K562 (cell line): ENCODE data around the gene ZNF768. TPM values are rescaled to one million over a fixed set of nuclear protein-coding genes. Genes with fewer than 3 reads are reported as not detected.

Experiments
- ATAC-seq: fragments of 200-7000 bp; cut with Tn5 transposase; 3 replicates; pipeline ENCODE4 v1.9.1; 2020; ENCODE audit warnings: moderate library complexity
- BruUV-seq: library from RNA; stranded (reverse); fragments of 400-500 nt; replicated peaks from 2 replicates; lab custom pipeline; 2021; lab: Mats Ljungman, UMichigan
- CTCF ChIA-PET: fragments of 300-600 bp; formaldehyde crosslinking; extraction: SDS; loops from one replicate; lab custom pipeline; 2021; ENCODE audit warnings: low intra/inter-chr PET ratio; lab: Yijun Ruan, JAX
- POLR2A ChIA-PET: fragments of 300-600, 350-650 bp; sonication (Branson Sonifier 250); formaldehyde crosslinking; extraction: SDS; loops from one replicate; lab custom pipeline; 2021; ENCODE audit warnings: antibody characterized with exemption, inconsistent platforms; lab: Yijun Ruan, JAX
- DNase-seq, 4 experiments: peaks; one replicate each; pipeline versions ENCODE4 v3.0.0 to v3.0.0-alpha.2; 2011 to 2018; ENCODE audit warnings: low spot score in 3 of 4, mixed read lengths in 3 of 4; ENCODE audit errors: extremely low read depth in 1 of 4
- FAIRE-seq: peaks from 2 replicates; lab custom pipeline; 2011; peaks lifted over from hg19 to GRCh38; lab: Jason Lieb, UNC
- H2AFZ ChIP-seq: 2 replicates; pipeline ENCODE4 v1.6.0; 2011; ENCODE audit warnings: low read depth, low read length, control low read depth, inconsistent platforms
- H3K27ac ChIP-seq: fragments of 200-600 bp; 3 replicates; pipeline ENCODE4 v1.8.0; 2011; ENCODE audit warnings: low read depth, mild to moderate bottlenecking, control low read depth, inconsistent platforms, low read length, moderate library complexity, mixed read lengths; ENCODE audit errors: extremely low read depth
- H3K27me3 ChIP-seq, 2 experiments: fragments of 300-600 bp in 1 of 2; 2 replicates in 1 of 2; 3 replicates in 1 of 2; pipeline versions ENCODE4 v1.6.0 to v1.8.0; 2011; ENCODE audit warnings: inconsistent platforms in 2 of 2, low read length in 2 of 2, mild to moderate bottlenecking in 1 of 2, mixed read lengths in 1 of 2, moderate library complexity in 1 of 2; ENCODE audit not compliant: control insufficient read depth in 2 of 2, insufficient read depth in 2 of 2
- H3K36me3 ChIP-seq: fragments of 300-600 bp; 3 replicates; pipeline ENCODE4 v1.8.0; 2011; ENCODE audit warnings: mild to moderate bottlenecking, low read length, inconsistent platforms; ENCODE audit not compliant: control insufficient read depth, insufficient read depth
- H3K4me1 ChIP-seq, 2 experiments: fragments of 200-600 bp in 1 of 2; replicated peaks in 1 of 2; 2 replicates in 1 of 2; 3 replicates in 1 of 2; pipeline versions ENCODE4 v1.5.1 to v1.8.0; 2011; ENCODE audit warnings: inconsistent platforms in 2 of 2, low read length in 2 of 2, mild to moderate bottlenecking in 1 of 2, mixed read lengths in 1 of 2, moderate library complexity in 1 of 2; ENCODE audit not compliant: control insufficient read depth in 2 of 2, insufficient read depth in 2 of 2
- H3K4me2 ChIP-seq: 2 replicates; pipeline ENCODE4 v1.6.1; 2011; ENCODE audit warnings: low read length, control low read depth, inconsistent platforms, mixed read lengths; ENCODE audit not compliant: insufficient read depth
- H3K4me3 ChIP-seq: fragments of 200-600 bp; sonication (generic), shearing (Covaris generic); 2 replicates; pipeline ENCODE4 v1.5.1; 2016; ENCODE audit warnings: control low read depth, inconsistent platforms
- H3K79me2 ChIP-seq: fragments of 200-600 bp; 3 replicates; pipeline ENCODE4 v1.8.0; 2011; ENCODE audit warnings: low read length, inconsistent platforms; ENCODE audit not compliant: control insufficient read depth, insufficient read depth
- H3K9ac ChIP-seq, 2 experiments: 2 replicates each; pipeline versions ENCODE4 v1.6.0 to v1.6.1; 2011; ENCODE audit warnings: low read depth in 2 of 2, low read length in 2 of 2, control low read depth in 1 of 2, inconsistent platforms in 1 of 2, mild to moderate bottlenecking in 1 of 2, mixed read lengths in 1 of 2; ENCODE audit not compliant: insufficient read depth in 1 of 2
- H3K9me1 ChIP-seq: one replicate; pipeline ENCODE4 v1.6.0; 2011; ENCODE audit warnings: inconsistent platforms, mild to moderate bottlenecking, low read length, moderate library complexity; ENCODE audit not compliant: control insufficient read depth, insufficient read depth
- H3K9me3 ChIP-seq: replicated peaks from 2 replicates; pipeline ENCODE4 v1.5.1; 2011; ENCODE audit warnings: low read depth, low read length, inconsistent platforms; ENCODE audit not compliant: control insufficient read depth, insufficient read depth
- H4K20me1 ChIP-seq: replicated peaks from 2 replicates; pipeline ENCODE4 v1.6.1; 2011; ENCODE audit warnings: low read length, inconsistent platforms, mixed read lengths; ENCODE audit not compliant: control insufficient read depth, insufficient read depth
- CC2D1A ChIP-seq: fragments of 450-650 bp; IDR thresholded peaks from 2 replicates; pipeline ENCODE4 v1.6.1; 2017; ENCODE audit warnings: mild to moderate bottlenecking
- MITF ChIP-seq: IDR thresholded peaks from 2 replicates; pipeline ENCODE4 v1.6.1; 2014; ENCODE audit warnings: antibody characterized with exemption
- MLLT1 ChIP-seq, 2 experiments: fragments of 450-650 bp; IDR thresholded peaks; 2 replicates each; pipeline ENCODE4 v1.6.1; 2016
- TCF15 ChIP-seq: fragments of 250-450 bp; sonication (Bioruptor Pico); IDR thresholded peaks from 2 replicates; pipeline ENCODE4 v1.8.0; 2022; ENCODE audit warnings: moderate library complexity, mild to moderate bottlenecking, inconsistent platforms
- WGBS: fragments of 100-300 bp; shearing (Covaris generic); methylation state at CpG from one replicate; pipeline ENCODE4 v1.1.6; 2016; ENCODE audit warnings: low coverage, mixed read lengths; ENCODE audit not compliant: insufficient coverage; ENCODE audit errors: missing lambda C conversion rate; 5-methylcytosine and 5-hydroxymethylcytosine counted together
- in situ Hi-C: fragments of 300-500 bp; cut with MboI; formaldehyde crosslinking; loops from 4 replicates; pipeline ENCODE4 v1.15.0; 2018; ENCODE audit warnings: inconsistent platforms, mixed read lengths
- intact Hi-C: fragments of 100-400 bp; cut with micrococcal nuclease; formaldehyde crosslinking; loops from 2 replicates; pipeline ENCODE4 v1.14.2; 2022
- polyA plus RNA-seq, 8 experiments: library from polyadenylated mRNA; depleted of rRNA in 4 of 8; stranded (reverse) in 5 of 8; unstranded in 3 of 8; fragments of >200 nt; fragmentation: Nextera tagmentation in 2 of 8; fragmentation: Illumina TruSeq in 1 of 8; extraction: Ambion mirVana in 2 of 8; extraction: Trizol in 1 of 8; gene quantifications; 2 replicates each; pipeline versions ENCODE4 v1.2.1 to v1.2.3, GENCODE V29; 2011 to 2014; ENCODE audit warnings: inconsistent platforms in 1 of 8, missing spikeins in 1 of 8
- total RNA-seq, 7 experiments: library from RNA; depleted of rRNA in 6 of 7; stranded (reverse); fragments of >200 nt in 6 of 7; fragmentation: Illumina TruSeq in 2 of 7; extraction: Trizol in 2 of 7; gene quantifications; 2 replicates each; pipeline versions ENCODE4 v1.2.1 to v1.2.3, GENCODE V29; 2011 to 2021; ENCODE audit warnings: low replicate concordance in 1 of 7

Gene ZNF768
- total and polyA plus RNA-seq, 9 of the 15 experiments (the other 6 are each of a cell fraction or from before 2014, with no cell fraction given), result 0.13 to 50.7 (median 26.9) TPM

- in situ Hi-C loops (no loop called here), intact Hi-C loops (no loop called here)
- no peak overlapping the region for H3K4me2 ChIP-seq
- no peaks in the 10 kb centered on the region for H3K9me3 ChIP-seq
- H3K27me3 ChIP-seq, result no peaks in the 10 kb centered on the region
- DNase-seq (no peak), ATAC-seq (no peak), FAIRE-seq (no peak)
- H3K4me3 ChIP-seq, result no peak overlapping the region
- H2AFZ ChIP-seq, result no peak overlapping the region
- H3K4me1 ChIP-seq, result peaks cover 13 to 33% of the 10 kb centered on the region in 2 experiments; a peak in 4 of 5 replicates
- no peak overlapping the region for H3K27ac ChIP-seq
- 54% methylated on average over 8 of the region's 8 CpGs for WGBS
- no peak overlapping the region; a peak in 1 of 4 replicates for H3K9ac ChIP-seq
- ChIA-PET POLR2A (interaction anchor here (0.6 to 2.4 kb wide), 4 partner anchors 9 to 74 kb away, joined by 3 to 14 read pairs (median 7); partner anchors contain the start of genes ZNF747 and ZNF764), CTCF (no interaction called here)
- no peaks in the 10 kb centered on the region for H3K36me3 ChIP-seq
- no TSS peak for BruUV-seq
- no peak for TF ChIP-seq TCF15 (CRISPR knock-in tag)
- TF ChIP-seq MITF, result no peak
- no peak for TF ChIP-seq CC2D1A
- TF ChIP-seq MLLT1 (IDR thresholded peaks at IDR 0.05), result peak in 1 of 2 experiments; percentile 34; a peak in 1 of 4 replicates
- H4K20me1 ChIP-seq, result peaks cover 5% of the 10 kb centered on the region; the same call in 1 of the 2 replicates
- H3K9me1 ChIP-seq, result no peaks in the 10 kb centered on the region
- no peaks in the 10 kb centered on the region for H3K79me2 ChIP-seq
Observed at GRCh38 chr16:30546115-30546514, 19.7 kb upstream of the ZNF768 start.
